GM19328 (cell line): ENCODE measurements around the gene VSIG4.
"Not testable (repeated sequence)": the region's sequence is repeated elsewhere in the genome, so short reads cannot be mapped to it uniquely, and the experiment has no call there.

Source experiments
- ATAC-seq: cut with Tn5 transposase; IDR thresholded peaks from one replicate; pipeline ENCODE4 v1.9.1; 2021; ENCODE audit warnings: mild to moderate bottlenecking, moderate library complexity; ENCODE audit not compliant: unreplicated experiment

The VSIG4 gene

GRCh38 chrX:65985922-65986588 lies 53.8 kb downstream of the VSIG4 start:
- ATAC-seq, result no peak

GRCh38 chrX:65985211-65985610 lies 54.7 kb downstream of the VSIG4 start:
- no peak for ATAC-seq

GRCh38 chrX:65977161-65977560 lies 62.7 kb downstream of the VSIG4 start:
- not testable (repeated sequence) for ATAC-seq

- ATAC-seq, result no peak
These were observed 63.7 kb downstream of the VSIG4 start for GRCh38 chrX:65976161-65976560.

GRCh38 chrX:65975161-65975751 lies 64.6 kb downstream of the VSIG4 start:
- not testable (repeated sequence) for ATAC-seq
